Measurements from ENCODE around the gene ACSBG1. TPM values are rescaled to one million over a fixed set of nuclear protein-coding genes. Genes with fewer than 3 reads are reported as not detected.

ACSBG1 gene
- total and polyA plus RNA-seq, 10 of the 15 experiments (the other 5 are each of a cell fraction or from before 2014, with no cell fraction given) = 0.11 to 0.75 (median 0.42) TPM

- no peak overlapping the region for H3K27ac ChIP-seq (ENCODE audit: control insufficient read depth, insufficient read depth)
- no peak overlapping the region for H2AFZ ChIP-seq (ENCODE audit: control insufficient read depth, low read depth, low read length)
- no peaks in the 10 kb centered on the region; a peak in 1 of 4 replicates for H3K27me3 ChIP-seq (replicated peaks in 1 of 2; ENCODE audit: control insufficient read depth in 2 of 2, insufficient read depth in 2 of 2, low read length in 1 of 2)
- RAD21 ChIA-PET (ENCODE audit: unreplicated experiment) = no interaction called here
- H3K4me1 ChIP-seq (ENCODE audit: control insufficient read depth, insufficient read depth, low read length) = no peaks in the 10 kb centered on the region; the same call in 1 of the 2 replicates
- H3K36me3 ChIP-seq (ENCODE audit: control insufficient read depth in 2 of 2, insufficient read depth in 2 of 2, low read length in 1 of 2) = no peaks in the 10 kb centered on the region
- DNase-seq (ENCODE audit: low read depth, low spot score) (no peak), FAIRE-seq (no peak), ATAC-seq (no peak)
- in situ Hi-C loops (cut with MboI) (no loop called here), intact Hi-C loops (cut with micrococcal nuclease; ENCODE audit: unreplicated experiment) (no loop called here)
- CTCF ChIA-PET = interaction anchor here (0.6 to 1.4 kb wide), 6 partner anchors 9 to 123 kb away, joined by 3 to 6 read pairs (median 3); no protein-coding TSS in a partner anchor
- POLR2A ChIA-PET = interaction anchor here (0.6 kb wide), 1 partner anchor 20 kb away, joined by 5 read pairs; no protein-coding TSS in a partner anchor
- TF ChIP-seq TCF7 (IDR thresholded peaks at IDR 0.05; ENCODE audit: borderline replicate concordance) (no peak), CHD2 (IDR thresholded peaks at IDR 0.05; ENCODE audit: borderline replicate concordance, low read depth, low read length) (no peak), ESRRA (IDR thresholded peaks at IDR 0.05; ENCODE audit: low read length) (no peak), CUX1 (IDR thresholded peaks at IDR 0.05; ENCODE audit: insufficient replicate concordance, low read depth, low read length) (no peak), BMI1 (IDR thresholded peaks at IDR 0.05; ENCODE audit: borderline replicate concordance) (no peak), PAX5 (IDR thresholded peaks at IDR 0.05; ENCODE audit: borderline replicate concordance, low read depth, low read length) (no peak), TARDBP (IDR thresholded peaks at IDR 0.05; ENCODE audit: borderline replicate concordance) (no peak)
- TF ChIP-seq, protein P1, sequence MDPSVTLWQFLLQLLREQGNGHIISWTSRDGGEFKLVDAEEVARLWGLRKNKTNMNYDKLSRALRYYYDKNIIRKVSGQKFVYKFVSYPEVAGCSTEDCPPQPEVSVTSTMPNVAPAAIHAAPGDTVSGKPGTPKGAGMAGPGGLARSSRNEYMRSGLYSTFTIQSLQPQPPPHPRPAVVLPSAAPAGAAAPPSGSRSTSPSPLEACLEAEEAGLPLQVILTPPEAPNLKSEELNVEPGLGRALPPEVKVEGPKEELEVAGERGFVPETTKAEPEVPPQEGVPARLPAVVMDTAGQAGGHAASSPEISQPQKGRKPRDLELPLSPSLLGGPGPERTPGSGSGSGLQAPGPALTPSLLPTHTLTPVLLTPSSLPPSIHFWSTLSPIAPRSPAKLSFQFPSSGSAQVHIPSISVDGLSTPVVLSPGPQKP (IDR thresholded peaks at IDR 0.05; ENCODE audit: low read depth, low read length) = no peak
- TF ChIP-seq, protein P2, sequence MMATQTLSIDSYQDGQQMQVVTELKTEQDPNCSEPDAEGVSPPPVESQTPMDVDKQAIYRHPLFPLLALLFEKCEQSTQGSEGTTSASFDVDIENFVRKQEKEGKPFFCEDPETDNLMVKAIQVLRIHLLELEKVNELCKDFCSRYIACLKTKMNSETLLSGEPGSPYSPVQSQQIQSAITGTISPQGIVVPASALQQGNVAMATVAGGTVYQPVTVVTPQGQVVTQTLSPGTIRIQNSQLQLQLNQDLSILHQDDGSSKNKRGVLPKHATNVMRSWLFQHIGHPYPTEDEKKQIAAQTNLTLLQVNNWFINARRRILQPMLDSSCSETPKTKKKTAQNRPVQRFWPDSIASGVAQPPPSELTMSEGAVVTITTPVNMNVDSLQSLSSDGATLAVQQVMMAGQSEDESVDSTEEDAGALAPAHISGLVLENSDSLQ (IDR thresholded peaks at IDR 0.05) = no peak
- TF ChIP-seq, protein P3, sequence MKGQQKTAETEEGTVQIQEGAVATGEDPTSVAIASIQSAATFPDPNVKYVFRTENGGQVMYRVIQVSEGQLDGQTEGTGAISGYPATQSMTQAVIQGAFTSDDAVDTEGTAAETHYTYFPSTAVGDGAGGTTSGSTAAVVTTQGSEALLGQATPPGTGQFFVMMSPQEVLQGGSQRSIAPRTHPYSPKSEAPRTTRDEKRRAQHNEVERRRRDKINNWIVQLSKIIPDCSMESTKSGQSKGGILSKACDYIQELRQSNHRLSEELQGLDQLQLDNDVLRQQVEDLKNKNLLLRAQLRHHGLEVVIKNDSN (IDR thresholded peaks at IDR 0.05; ENCODE audit: borderline replicate concordance, extremely low read length, insufficient read depth, low read depth, low read length) = no peak
- SMC1A ChIA-PET (ENCODE audit: uncharacterized antibody, unreplicated experiment) = interaction anchor here (1.7 to 2.0 kb wide), 3 partner anchors 41 to 123 kb away, joined by 5 to 7 read pairs (median 5); no protein-coding TSS in a partner anchor
- BruUV-seq (replicated peaks) = no TSS peak
- no peak overlapping the region for H3K4me2 ChIP-seq (ENCODE audit: control insufficient read depth, insufficient read depth)
- no peaks in the 10 kb centered on the region for H3K79me2 ChIP-seq (ENCODE audit: control insufficient read depth, insufficient read depth, low read length)
- no peaks in the 10 kb centered on the region for H4K20me1 ChIP-seq (ENCODE audit: control insufficient read depth, insufficient read depth)
- 18% methylated on average over 6 of the region's 6 CpGs for WGBS (ENCODE audit: insufficient coverage, insufficient replicate concordance, low lambda C conversion rate, missing lambda C conversion rate)
- no peak overlapping the region for H3K9ac ChIP-seq (ENCODE audit: control insufficient read depth, insufficient read depth, low read length)
- no peak overlapping the region for H3K4me3 ChIP-seq
- H3K9me3 ChIP-seq (replicated peaks; ENCODE audit: control insufficient read depth, insufficient read depth, low read length) = no peaks in the 10 kb centered on the region
Measured at GRCh38 chr15:78236491-78236890, 2.1 kb upstream of the ACSBG1 start.

Data from GM12878 (cell line).